Caco-2 (cell line): Measurements from ENCODE around the gene SCGB1C2. TPM values are rescaled to one million over a fixed set of nuclear protein-coding genes. Genes with fewer than 3 reads are reported as not detected.

Experiments
- BruUV-seq: library from RNA; stranded (reverse); fragments of 400-500 nt; replicated peaks from 2 replicates; lab custom pipeline; 2021; lab: Mats Ljungman, UMichigan
- CTCF ChIA-PET: fragments of 300-600 bp; sonication (Branson Sonifier 250); formaldehyde crosslinking; loops from one replicate; lab custom pipeline; 2022; ENCODE audit warnings: antibody characterized with exemption; lab: Charles Lee
- POLR2A ChIA-PET: fragments of 300-600 bp; sonication (Branson Sonifier 250); formaldehyde crosslinking; loops from one replicate; lab custom pipeline; 2022; ENCODE audit warnings: antibody characterized with exemption; lab: Charles Lee
- DNase-seq, 2 experiments: peaks; one replicate each; pipeline versions ENCODE4 v3.0.0 to v3.0.0-alpha.2; 2020 to 2022
- H3K27me3 ChIP-seq: replicated peaks from 2 replicates; pipeline ENCODE4 v1.6.0; 2011; ENCODE audit warnings: low read length; ENCODE audit not compliant: control insufficient read depth, insufficient read depth
- H3K36me3 ChIP-seq: 2 replicates; pipeline ENCODE4 v1.5.1; 2011; ENCODE audit warnings: low read length; ENCODE audit not compliant: control insufficient read depth, insufficient read depth
- H3K4me1 ChIP-seq: fragments of 250-450 bp; sonication (Bioruptor Pico); 2 replicates; pipeline ENCODE4 v1.5.1; 2020; ENCODE audit warnings: mild to moderate bottlenecking
- H3K4me3 ChIP-seq: 2 replicates; pipeline ENCODE4 v1.5.1; 2011; ENCODE audit warnings: low read depth, mild to moderate bottlenecking, control low read depth, low read length
- H3K9me3 ChIP-seq: fragments of 250-450 bp; sonication (Bioruptor Pico); 2 replicates; pipeline ENCODE4 v1.5.1; 2020; ENCODE audit warnings: mild to moderate bottlenecking, moderate library complexity
- H3K27ac Mint-ChIP-seq: one replicate; pipeline ENCODE4 v1.8.0; 2022; ENCODE audit warnings: mixed read lengths; ENCODE audit not compliant: unreplicated experiment
- H3K27me3 Mint-ChIP-seq: one replicate; pipeline ENCODE4 v1.8.0; 2022; ENCODE audit warnings: mixed read lengths; ENCODE audit not compliant: insufficient read depth, unreplicated experiment
- H3K36me3 Mint-ChIP-seq: one replicate; pipeline ENCODE4 v1.8.0; 2022; ENCODE audit warnings: mild to moderate bottlenecking, mixed read lengths; ENCODE audit not compliant: insufficient read depth, unreplicated experiment
- H3K4me1 Mint-ChIP-seq: one replicate; pipeline ENCODE4 v1.8.0; 2022; ENCODE audit warnings: low read depth, mixed read lengths; ENCODE audit not compliant: unreplicated experiment
- H3K4me3 Mint-ChIP-seq: one replicate; pipeline ENCODE4 v1.8.0; 2022; ENCODE audit warnings: mild to moderate bottlenecking, moderate library complexity, mixed read lengths; ENCODE audit not compliant: unreplicated experiment
- H3K9me3 Mint-ChIP-seq: one replicate; pipeline ENCODE4 v1.8.0; 2022; ENCODE audit warnings: mixed read lengths; ENCODE audit not compliant: unreplicated experiment
- intact Hi-C: fragments of 100-400 bp; cut with micrococcal nuclease; formaldehyde crosslinking; loops from one replicate; pipeline ENCODE4 v1.10.0; 2022; ENCODE audit not compliant: unreplicated experiment
- total RNA-seq: library from RNA; stranded (reverse); gene quantifications from 2 replicates; pipeline ENCODE4 v1.2.3, GENCODE V29; 2022
- TF ChIP-seq, protein P1 (sequence below), 2 experiments: fragments of 200-600 bp in 1 of 2; IDR thresholded peaks; 1 replicate in 1 of 2; 2 replicates in 1 of 2; pipeline versions ENCODE4 v1.5.1 to v1.8.0; 2011 to 2022; ENCODE audit warnings: antibody characterized with exemption in 1 of 2, control low read depth in 1 of 2, inconsistent platforms in 1 of 2, low read depth in 1 of 2, low read length in 1 of 2, mild to moderate bottlenecking in 1 of 2, moderate library complexity in 1 of 2; ENCODE audit not compliant: insufficient read depth in 1 of 2, severe bottlenecking in 1 of 2, unreplicated experiment in 1 of 2

The SCGB1C2 gene
- total RNA-seq, 1 experiment from 2014 or later: not detected

DNA sequence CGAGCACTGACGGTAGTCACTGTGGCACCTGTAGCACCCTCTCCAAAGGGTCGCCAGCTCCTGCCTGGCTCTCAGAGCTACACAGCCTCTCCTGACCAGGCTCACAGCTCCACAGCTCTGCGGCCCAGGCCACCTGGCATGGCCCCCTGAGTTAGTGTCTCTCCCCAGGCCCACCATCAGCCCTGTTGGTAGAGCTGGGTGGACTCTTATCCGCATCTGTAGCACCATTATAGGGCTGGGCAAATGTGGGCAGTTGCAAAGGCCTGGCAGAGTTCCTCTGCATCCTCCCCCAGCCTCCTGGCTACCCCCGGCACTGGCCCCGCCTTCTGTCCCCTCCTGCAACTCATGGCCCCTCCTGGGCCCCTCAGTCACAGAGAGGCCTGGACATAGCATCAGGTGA lies 18.2 kb downstream of the SCGB1C2 start:
- ChIA-PET CTCF (interaction anchor here (1.0 kb wide), 1 partner anchor 257 kb away, joined by 5 read pairs; no protein-coding TSS in a partner anchor), POLR2A (no interaction called here)
- DNase-seq: no peak
- no peak overlapping the region for H3K4me3 ChIP-seq
- Mint-ChIP-seq H3K36me3 (no peaks in the 10 kb centered on the region), H3K27ac (no peak overlapping the region), H3K27me3 (peaks cover 8% of the 10 kb centered on the region), H3K9me3 (no peaks in the 10 kb centered on the region), H3K4me3 (no peak overlapping the region), H3K4me1 (no peaks in the 10 kb centered on the region)
- no peaks in the 10 kb centered on the region for H3K9me3 ChIP-seq
- no TSS peak for BruUV-seq
- intact Hi-C loops: no loop called here
- H3K4me1 ChIP-seq: no peaks in the 10 kb centered on the region
- no peaks in the 10 kb centered on the region for H3K36me3 ChIP-seq
- H3K27me3 ChIP-seq: no peaks in the 10 kb centered on the region
- TF ChIP-seq, protein P1, sequence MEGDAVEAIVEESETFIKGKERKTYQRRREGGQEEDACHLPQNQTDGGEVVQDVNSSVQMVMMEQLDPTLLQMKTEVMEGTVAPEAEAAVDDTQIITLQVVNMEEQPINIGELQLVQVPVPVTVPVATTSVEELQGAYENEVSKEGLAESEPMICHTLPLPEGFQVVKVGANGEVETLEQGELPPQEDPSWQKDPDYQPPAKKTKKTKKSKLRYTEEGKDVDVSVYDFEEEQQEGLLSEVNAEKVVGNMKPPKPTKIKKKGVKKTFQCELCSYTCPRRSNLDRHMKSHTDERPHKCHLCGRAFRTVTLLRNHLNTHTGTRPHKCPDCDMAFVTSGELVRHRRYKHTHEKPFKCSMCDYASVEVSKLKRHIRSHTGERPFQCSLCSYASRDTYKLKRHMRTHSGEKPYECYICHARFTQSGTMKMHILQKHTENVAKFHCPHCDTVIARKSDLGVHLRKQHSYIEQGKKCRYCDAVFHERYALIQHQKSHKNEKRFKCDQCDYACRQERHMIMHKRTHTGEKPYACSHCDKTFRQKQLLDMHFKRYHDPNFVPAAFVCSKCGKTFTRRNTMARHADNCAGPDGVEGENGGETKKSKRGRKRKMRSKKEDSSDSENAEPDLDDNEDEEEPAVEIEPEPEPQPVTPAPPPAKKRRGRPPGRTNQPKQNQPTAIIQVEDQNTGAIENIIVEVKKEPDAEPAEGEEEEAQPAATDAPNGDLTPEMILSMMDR (IDR thresholded peaks at IDR 0.05; ENCODE audit: insufficient read depth in 1 of 2, low read depth in 1 of 2, low read length in 1 of 2, severe bottlenecking in 1 of 2, unreplicated experiment in 1 of 2): no peak

DNA sequence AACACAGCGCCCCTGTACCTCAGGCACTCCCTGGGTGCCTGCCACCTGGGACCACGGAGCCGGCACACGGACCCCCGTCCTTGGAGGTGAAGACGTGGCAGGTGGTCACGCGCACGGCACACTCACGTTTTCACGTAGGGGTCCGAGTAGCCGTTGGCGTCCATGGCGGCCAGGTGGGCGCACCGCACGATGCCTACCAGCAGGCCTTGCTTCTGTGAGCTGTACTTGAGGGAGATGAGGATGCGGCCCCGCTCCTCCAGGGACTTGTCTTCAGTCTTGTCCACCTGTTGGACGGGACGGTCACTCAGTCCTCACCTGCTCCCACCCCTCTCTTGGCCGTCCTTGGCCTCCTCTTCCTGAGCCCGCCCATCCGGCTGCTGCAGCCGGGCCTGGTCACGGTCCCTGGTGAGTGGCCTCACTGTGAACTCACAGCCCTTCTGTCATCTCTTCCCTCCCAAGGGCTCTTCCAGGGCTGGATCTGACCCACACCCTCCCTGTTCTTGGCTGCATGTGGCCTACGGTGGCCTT lies 18.8 kb downstream of the SCGB1C2 start:
- BruUV-seq: no TSS peak
- Histone ChIP-seq H3K27me3 (no peaks in the 10 kb centered on the region), H3K9me3 (no peaks in the 10 kb centered on the region), H3K36me3 (no peaks in the 10 kb centered on the region), H3K4me3 (no peak overlapping the region), H3K4me1 (no peaks in the 10 kb centered on the region)
- Mint-ChIP-seq H3K4me1 (no peaks in the 10 kb centered on the region), H3K9me3 (no peaks in the 10 kb centered on the region), H3K4me3 (no peak overlapping the region), H3K36me3 (no peaks in the 10 kb centered on the region), H3K27ac (no peak overlapping the region), H3K27me3 (peaks cover 10% of the 10 kb centered on the region)
- DNase-seq: no peak
- TF ChIP-seq, protein P1 (IDR thresholded peaks at IDR 0.05; ENCODE audit: insufficient read depth in 1 of 2, low read depth in 1 of 2, low read length in 1 of 2, severe bottlenecking in 1 of 2, unreplicated experiment in 1 of 2): no peak
- intact Hi-C loops: no loop called here
- ChIA-PET POLR2A (no interaction called here), CTCF (interaction anchor here (1.0 kb wide), 1 partner anchor 256 kb away, joined by 5 read pairs; no protein-coding TSS in a partner anchor)

DNA sequence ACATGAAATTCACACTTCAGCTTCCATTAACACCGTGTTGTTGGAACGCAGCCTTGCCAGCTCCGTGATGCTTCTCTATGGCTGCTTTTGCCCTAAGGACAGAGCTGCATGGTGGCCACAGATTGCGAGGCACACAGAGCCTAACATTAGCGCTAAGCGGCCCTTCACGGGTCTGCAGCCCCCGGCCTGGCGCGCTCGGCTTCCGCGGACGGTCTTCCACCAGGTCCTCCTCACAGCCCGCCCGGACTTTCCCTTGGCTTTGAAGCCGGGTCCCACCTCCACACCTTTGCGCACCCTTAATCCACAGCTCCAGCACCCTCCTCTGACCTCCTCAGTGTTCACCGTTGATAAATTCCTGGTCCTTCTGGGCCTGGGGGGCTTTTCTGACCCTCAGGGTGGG lies 19.6 kb downstream of the SCGB1C2 start:
- no peaks in the 10 kb centered on the region for H3K36me3 ChIP-seq
- H3K9me3 Mint-ChIP-seq: no peaks in the 10 kb centered on the region
- ChIA-PET CTCF (no interaction called here), POLR2A (no interaction called here)
- peaks cover 13% of the 10 kb centered on the region for H3K27me3 Mint-ChIP-seq
- intact Hi-C loops: no loop called here
- DNase-seq: no peak
- H3K4me3 Mint-ChIP-seq: no peak overlapping the region
- H3K27me3 ChIP-seq: no peaks in the 10 kb centered on the region
- TF ChIP-seq, protein P1 (IDR thresholded peaks at IDR 0.05; ENCODE audit: insufficient read depth in 1 of 2, low read depth in 1 of 2, low read length in 1 of 2, severe bottlenecking in 1 of 2, unreplicated experiment in 1 of 2): no peak
- H3K36me3 Mint-ChIP-seq: no peaks in the 10 kb centered on the region
- no peaks in the 10 kb centered on the region for H3K4me1 Mint-ChIP-seq
- no peaks in the 10 kb centered on the region for H3K4me1 ChIP-seq
- H3K4me3 ChIP-seq: no peak overlapping the region
- no TSS peak for BruUV-seq
- H3K27ac Mint-ChIP-seq: no peak overlapping the region
- H3K9me3 ChIP-seq: no peaks in the 10 kb centered on the region
